HG03342 (cell line): ENCODE results near the gene VPS72.
"Not testable (repeated sequence)": the region's sequence is repeated elsewhere in the genome, so short reads cannot be mapped to it uniquely, and the experiment has no call there.

Source experiments
- ATAC-seq: cut with Tn5 transposase; IDR thresholded peaks from one replicate; pipeline ENCODE4 v1.9.1; 2021; ENCODE audit warnings: mild to moderate bottlenecking, moderate library complexity; ENCODE audit not compliant: unreplicated experiment

Gene VPS72, protein sequence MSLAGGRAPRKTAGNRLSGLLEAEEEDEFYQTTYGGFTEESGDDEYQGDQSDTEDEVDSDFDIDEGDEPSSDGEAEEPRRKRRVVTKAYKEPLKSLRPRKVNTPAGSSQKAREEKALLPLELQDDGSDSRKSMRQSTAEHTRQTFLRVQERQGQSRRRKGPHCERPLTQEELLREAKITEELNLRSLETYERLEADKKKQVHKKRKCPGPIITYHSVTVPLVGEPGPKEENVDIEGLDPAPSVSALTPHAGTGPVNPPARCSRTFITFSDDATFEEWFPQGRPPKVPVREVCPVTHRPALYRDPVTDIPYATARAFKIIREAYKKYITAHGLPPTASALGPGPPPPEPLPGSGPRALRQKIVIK

DNA sequence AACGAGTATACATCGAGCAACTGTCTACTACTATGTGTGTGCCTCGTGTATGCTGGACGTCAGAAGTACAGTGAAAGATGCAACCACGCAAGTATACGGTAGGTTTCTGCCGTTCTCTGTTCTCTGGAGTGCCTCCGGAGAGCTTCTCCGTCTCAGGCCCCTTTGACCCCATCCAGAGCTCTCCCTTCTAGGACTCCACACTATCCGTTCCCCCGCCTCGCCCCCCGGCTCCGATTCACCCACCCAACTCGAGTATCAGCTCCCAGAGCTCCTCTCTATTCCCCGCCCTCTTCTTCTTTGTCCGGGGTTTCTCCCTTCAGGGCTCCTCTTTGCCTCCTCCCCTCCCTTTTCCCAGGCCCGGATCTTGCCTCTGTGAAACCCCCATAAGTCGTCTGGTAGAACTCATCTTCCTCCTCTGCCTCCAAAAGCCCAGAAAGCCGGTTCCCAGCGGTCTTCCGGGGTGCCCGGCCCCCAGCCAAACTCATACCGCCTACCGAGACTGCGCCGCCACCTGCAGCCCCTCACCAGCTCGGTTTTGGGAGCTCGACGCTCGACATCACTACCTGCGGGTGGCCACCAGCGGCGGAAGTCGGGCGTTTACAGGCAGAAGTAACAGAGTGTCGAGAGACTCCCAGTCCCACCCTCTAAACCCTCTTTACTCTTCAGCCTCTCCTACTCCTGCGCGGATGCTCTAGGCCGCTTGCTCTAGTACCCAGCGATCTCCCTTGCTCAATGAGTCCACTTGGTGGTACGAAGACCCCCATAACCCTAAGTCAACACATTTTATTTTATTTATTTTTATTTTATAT is at the start of gene VPS72:
TSS of gene VPS72 (minus strand) at position 561 of the 809 bp plus-strand sequence. CDS start at position 485, 76 bp downstream.
- peak; percentile 89 for ATAC-seq

- no peak for ATAC-seq
These were observed 48.4 kb upstream of the VPS72 start for GRCh38 chr1:151238467-151238739.

GRCh38 chr1:151237678-151238466 is 47.9 kb upstream of the VPS72 start:
- ATAC-seq = no peak

DNA sequence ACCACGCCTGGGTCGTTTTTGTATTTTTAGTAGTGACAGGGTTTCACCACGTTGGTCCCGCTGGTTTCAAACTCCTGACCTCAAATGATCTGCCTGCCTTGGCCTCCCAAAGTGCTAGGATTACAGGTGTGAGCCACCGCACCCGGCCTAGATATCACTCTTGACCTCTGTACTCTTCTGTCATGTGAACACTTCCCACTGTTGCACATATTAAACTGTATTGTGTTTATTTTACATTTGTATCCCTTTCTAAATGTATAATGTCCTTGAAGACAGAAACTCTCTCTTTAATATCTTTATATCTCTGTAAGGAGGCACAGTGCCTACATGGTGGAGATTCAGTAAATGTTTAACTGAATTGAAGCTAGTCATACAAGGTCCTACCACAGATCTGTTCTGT is 45.2 kb upstream of the VPS72 start:
- no peak for ATAC-seq

DNA sequence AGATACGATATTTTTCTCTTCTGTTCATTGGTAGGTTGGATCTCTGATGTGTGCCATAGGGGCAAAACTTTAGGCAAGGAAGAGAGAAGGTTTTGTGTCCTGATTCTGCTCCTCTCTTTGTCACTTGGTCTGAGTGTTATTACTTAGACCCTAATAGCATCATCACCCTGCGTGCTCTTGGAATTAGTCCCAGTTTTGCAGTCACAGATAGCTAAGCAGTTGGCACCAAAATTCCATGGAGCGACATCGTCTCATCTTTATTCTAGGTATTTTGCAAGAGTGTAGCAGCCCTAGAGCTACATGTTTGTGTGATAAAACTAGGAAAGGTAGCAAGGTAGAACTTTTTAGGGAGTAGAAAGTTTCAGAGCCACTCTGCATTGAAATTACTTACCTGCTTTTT is 32.1 kb upstream of the VPS72 start:
- ATAC-seq = no peak

- ATAC-seq = no peak
These were observed 31.6 kb upstream of the VPS72 start for GRCh38 chr1:151221616-151222015.

DNA sequence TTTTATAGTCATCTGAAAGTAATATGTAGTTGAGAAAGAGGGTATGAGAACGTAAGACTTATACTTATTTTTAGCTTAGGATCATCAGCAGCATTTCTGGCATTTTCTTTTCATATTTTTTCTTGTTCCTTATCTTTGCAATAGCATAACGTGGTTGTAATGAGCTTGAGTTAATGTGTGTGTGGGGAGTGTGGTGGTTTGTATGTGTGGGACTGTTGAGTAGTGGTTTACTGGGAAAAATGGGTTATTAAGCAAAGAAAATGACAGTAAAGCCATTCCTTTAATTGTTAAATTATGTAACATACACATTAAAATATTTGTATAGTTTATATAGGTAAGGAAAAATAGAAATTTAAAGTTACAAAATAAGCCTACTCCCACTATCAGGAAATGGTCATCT is 23.6 kb upstream of the VPS72 start:
- ATAC-seq = no peak

DNA sequence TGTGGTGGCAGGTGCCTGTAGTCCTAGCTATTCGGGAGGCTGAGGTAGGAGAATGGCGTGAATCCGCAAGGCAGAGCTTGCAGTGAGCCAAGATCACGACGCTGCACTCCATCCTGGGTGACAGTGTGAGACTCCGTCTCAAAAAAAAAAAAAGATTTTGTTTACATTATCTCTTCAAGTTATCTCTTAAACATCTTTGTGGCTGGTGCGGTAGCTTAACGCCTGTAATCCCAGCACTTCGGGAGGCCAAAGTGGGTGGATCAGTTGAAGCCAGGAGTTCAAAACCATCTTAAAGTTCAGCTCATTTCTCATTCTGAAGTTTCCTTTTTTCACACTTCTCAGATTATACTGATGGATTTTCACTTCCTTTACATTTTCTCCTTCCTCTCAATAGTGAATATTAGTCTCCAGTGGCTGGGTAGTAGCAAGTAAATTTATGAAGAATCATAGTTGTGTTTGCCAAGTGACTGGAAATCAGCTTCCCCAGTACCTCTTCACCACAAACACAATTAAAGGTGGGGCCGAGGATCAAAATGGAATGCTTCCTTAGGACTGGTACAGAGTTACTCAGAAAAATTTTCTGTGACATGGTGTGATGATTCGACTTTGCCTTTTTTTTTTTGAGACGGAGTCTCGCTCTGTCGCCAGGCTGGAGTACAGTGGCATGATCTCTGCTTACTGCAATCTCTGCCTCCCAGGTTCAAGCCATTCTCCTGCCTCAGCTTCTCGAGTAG is 22.1 kb upstream of the VPS72 start:
- no peak for ATAC-seq

DNA sequence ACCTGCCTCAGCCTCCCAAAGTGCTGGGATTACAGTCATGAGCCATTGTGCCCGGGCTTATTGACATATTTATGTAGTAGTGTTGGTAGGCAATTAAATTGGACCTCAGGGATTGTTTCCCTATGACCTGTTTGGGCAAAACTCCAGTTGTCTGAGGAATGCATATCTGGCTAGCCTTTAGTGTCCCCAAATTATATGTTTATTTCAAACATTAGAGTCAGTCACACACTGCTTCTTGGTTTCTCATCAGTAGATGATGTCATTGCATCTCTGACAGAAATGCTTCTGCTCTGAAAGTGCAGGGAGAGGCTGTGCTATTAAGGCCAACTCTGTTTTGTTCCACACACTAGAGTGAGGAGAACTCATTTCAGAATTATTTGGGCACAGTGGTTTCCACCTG is 20.8 kb upstream of the VPS72 start:
- ATAC-seq = no peak

- ATAC-seq = not testable (repeated sequence)
These were observed 15.5 kb upstream of the VPS72 start for GRCh38 chr1:151205381-151205965.

- no peak for ATAC-seq
These were observed 10.0 kb upstream of the VPS72 start for GRCh38 chr1:151199873-151200581.

GRCh38 chr1:151198254-151199127 is 8.5 kb upstream of the VPS72 start, which contains the start of gene PIP5K1A:
TSS of gene PIP5K1A (plus strand) at chr1:151198552. CDS start at chr1:151198997, 445 bp downstream.
- peak; percentile 85 for ATAC-seq

GRCh38 chr1:151197863-151198253 is 7.9 kb upstream of the VPS72 start:
- ATAC-seq = no peak

GRCh38 chr1:151196292-151196800 is 6.3 kb upstream of the VPS72 start:
- no peak for ATAC-seq

- not testable (repeated sequence) for ATAC-seq
These were observed 5.0 kb upstream of the VPS72 start for GRCh38 chr1:151194894-151195594.

- ATAC-seq = no peak
These were observed 3.9 kb upstream of the VPS72 start for GRCh38 chr1:151193856-151194255.

- no peak for ATAC-seq
These were observed 3.3 kb upstream of the VPS72 start for GRCh38 chr1:151193304-151193703.

GRCh38 chr1:151192047-151192446 is 2.0 kb upstream of the VPS72 start:
- ATAC-seq = no peak
